Right atrium auricular region (tissue), 2 donors: ENCODE measurements around the gene CERT1. TPM values are rescaled to one million over a fixed set of nuclear protein-coding genes. Genes with fewer than 3 reads are reported as not detected.
"Not testable (repeated sequence)": the region's sequence is repeated elsewhere in the genome, so short reads cannot be mapped to it uniquely, and the experiment has no call there.

Experiments used
- DNase-seq: peaks from one replicate; pipeline ENCODE4 v3.0.0-alpha.2; 2019; ENCODE audit warnings: low spot score
- H3K27ac ChIP-seq, 2 donors: fragments of 200-600 bp; sonication (generic); 1 replicate in 1 of 2; 2 replicates in 1 of 2; pipeline ENCODE4 v1.5.1; 2016 to 2019
- H3K27me3 ChIP-seq, 2 donors: fragments of 200-600 bp; sonication (generic); one replicate each; pipeline versions ENCODE4 v1.5.1 to v1.6.0; 2017 to 2019
- H3K36me3 ChIP-seq: fragments of 200-600 bp; sonication (generic); one replicate; pipeline ENCODE4 v1.5.1; 2016
- H3K4me1 ChIP-seq, 2 donors: fragments of 200-600 bp; sonication (generic); one replicate each; pipeline versions ENCODE4 v1.5.1 to v1.6.0; 2017 to 2019
- H3K4me3 ChIP-seq, 2 donors: fragments of 200-600 bp; sonication (generic); 1 replicate in 1 of 2; 2 replicates in 1 of 2; pipeline ENCODE4 v1.5.1; 2017 to 2019; ENCODE audit warnings: mild to moderate bottlenecking in 1 of 2, moderate library complexity in 1 of 2
- H3K9me3 ChIP-seq, 2 donors: fragments of 200-600 bp; sonication (generic); one replicate each; pipeline ENCODE4 v1.5.1; 2019
- total RNA-seq, 2 donors: library from RNA; depleted of rRNA; stranded (reverse); fragments of >200 nt; gene quantifications; one replicate each; pipeline ENCODE4 v1.1.0, GENCODE V29; 2016
- TF ChIP-seq, protein P1 (sequence below), 2 donors: fragments of 200-600 bp; sonication (generic); IDR thresholded peaks; one replicate each; pipeline ENCODE4 v1.5.1; 2019; ENCODE audit warnings: antibody characterized with exemption in 2 of 2

The CERT1 gene
- total RNA-seq, 2 donors from 2014 or later: 12.3 to 12.6 TPM

DNA sequence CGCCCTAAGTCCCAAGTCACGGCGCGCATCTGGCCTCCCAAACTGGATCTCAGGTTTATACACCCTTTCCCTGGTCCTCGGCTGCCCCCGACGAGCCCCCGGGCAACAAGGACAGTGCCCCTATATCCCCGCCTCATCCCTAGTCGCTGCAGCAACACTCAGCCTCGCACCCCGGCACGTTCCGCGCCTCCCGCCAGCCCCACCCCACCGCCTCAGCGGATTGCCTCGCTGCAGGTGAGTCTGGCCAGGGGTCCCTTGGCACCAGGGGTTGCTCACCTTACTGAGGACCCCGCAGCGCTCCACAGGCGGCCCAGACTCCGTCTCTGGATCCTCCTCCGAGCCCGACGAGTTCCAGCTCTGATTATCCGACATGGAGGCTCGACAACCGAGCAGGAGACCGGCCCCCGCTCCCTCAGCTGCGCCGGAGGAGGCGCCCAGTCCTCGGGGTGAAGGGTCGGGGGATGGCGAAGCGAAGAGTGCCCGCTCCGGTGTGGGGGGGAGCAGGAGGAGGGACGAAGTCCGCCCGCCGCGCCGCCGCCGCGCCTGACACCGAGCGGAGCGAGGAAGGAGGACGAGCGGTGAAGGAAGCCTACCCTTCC, 494 bp downstream of the CERT1 start:
- no peaks in the 10 kb centered on the region for H3K36me3 ChIP-seq
- peak; percentile 60 for DNase-seq
- H3K27ac ChIP-seq: peak overlapping the region; percentile 94 to 98
- H3K4me1 ChIP-seq: peaks cover 0 to 36% of the 10 kb centered on the region in 2 donors
- H3K4me3 ChIP-seq: peak overlapping the region; percentile 91 to 95
- H3K27me3 ChIP-seq: no peaks in the 10 kb centered on the region
- TF ChIP-seq, protein P1, sequence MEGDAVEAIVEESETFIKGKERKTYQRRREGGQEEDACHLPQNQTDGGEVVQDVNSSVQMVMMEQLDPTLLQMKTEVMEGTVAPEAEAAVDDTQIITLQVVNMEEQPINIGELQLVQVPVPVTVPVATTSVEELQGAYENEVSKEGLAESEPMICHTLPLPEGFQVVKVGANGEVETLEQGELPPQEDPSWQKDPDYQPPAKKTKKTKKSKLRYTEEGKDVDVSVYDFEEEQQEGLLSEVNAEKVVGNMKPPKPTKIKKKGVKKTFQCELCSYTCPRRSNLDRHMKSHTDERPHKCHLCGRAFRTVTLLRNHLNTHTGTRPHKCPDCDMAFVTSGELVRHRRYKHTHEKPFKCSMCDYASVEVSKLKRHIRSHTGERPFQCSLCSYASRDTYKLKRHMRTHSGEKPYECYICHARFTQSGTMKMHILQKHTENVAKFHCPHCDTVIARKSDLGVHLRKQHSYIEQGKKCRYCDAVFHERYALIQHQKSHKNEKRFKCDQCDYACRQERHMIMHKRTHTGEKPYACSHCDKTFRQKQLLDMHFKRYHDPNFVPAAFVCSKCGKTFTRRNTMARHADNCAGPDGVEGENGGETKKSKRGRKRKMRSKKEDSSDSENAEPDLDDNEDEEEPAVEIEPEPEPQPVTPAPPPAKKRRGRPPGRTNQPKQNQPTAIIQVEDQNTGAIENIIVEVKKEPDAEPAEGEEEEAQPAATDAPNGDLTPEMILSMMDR (IDR thresholded peaks at IDR 0.05): no peak
- H3K9me3 ChIP-seq: no peaks in the 10 kb centered on the region

DNA sequence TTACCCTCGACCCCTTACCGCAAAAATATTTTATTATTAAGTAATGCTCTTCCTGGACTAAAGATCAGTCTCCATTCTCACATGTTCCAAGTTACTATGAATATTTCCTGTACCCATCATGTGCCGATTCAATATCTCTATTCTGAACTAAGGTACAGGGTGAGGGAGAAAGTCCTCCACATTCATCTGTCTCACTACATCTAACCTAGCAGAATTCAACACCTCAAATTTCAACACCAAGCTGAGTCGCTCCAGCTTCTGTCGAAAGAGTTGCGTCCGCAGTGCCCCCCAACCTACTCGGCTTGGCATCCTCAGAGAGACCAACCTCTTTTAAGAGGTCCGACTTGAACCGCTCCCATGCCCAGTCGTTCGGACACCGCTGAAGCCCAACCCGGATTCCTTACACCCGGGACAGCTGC, 1.0 kb downstream of the CERT1 start:
- H3K9me3 ChIP-seq: no peaks in the 10 kb centered on the region
- TF ChIP-seq, protein P1 (IDR thresholded peaks at IDR 0.05): no peak
- no peaks in the 10 kb centered on the region for H3K27me3 ChIP-seq
- H3K4me1 ChIP-seq: peaks cover 0 to 36% of the 10 kb centered on the region in 2 donors
- peak overlapping the region; percentile 94 to 98 for H3K27ac ChIP-seq
- DNase-seq: no peak
- H3K4me3 ChIP-seq: peak overlapping the region; percentile 91 to 95
- no peaks in the 10 kb centered on the region for H3K36me3 ChIP-seq

DNA sequence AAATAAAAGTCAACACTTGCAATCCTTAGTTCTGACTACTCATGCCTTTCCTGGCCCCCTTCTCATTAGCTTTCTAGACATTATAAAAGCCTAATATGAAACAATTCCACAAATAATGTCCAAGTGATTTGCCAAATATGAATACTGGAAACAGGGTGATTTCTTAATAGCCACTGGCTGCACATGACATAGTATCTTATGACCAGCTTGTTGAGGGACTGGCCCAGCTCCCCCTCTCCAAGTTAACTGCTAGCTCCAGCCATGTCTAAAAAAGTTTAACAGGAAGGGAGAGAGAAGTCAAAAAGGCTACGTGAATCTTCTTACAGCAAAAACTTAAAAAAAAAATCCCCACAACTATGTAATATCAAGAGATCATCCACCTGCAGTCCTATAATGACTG, 1.5 kb downstream of the CERT1 start:
- H3K27ac ChIP-seq: peak overlapping the region in 1 of 2 donors; percentile 94
- H3K36me3 ChIP-seq: no peaks in the 10 kb centered on the region
- DNase-seq: no peak
- peak overlapping the region; percentile 91 to 95 for H3K4me3 ChIP-seq
- no peaks in the 10 kb centered on the region for H3K27me3 ChIP-seq
- peaks cover 0 to 36% of the 10 kb centered on the region in 2 donors for H3K4me1 ChIP-seq
- H3K9me3 ChIP-seq: no peaks in the 10 kb centered on the region
- TF ChIP-seq, protein P1 (IDR thresholded peaks at IDR 0.05): no peak

DNA sequence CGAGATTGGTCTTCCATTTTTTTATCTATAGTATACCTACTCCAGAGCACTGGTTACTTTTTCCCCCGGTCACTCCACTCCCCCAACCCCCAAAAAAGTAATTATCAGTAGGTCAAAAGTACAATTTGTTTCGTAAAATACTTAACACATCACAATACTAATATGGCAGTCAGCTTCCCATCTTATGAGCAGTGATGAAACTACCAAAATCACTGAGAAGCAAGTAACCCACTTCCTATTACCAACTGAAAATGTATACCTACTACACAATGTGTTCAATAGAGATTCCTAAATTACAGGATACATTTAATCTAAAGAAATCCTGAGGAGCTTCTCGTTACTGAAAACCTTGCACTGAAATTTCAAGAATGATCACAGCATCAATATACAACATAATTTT, 1.9 kb downstream of the CERT1 start:
- no peak overlapping the region for H3K27ac ChIP-seq
- no peaks in the 10 kb centered on the region for H3K9me3 ChIP-seq
- H3K27me3 ChIP-seq: no peaks in the 10 kb centered on the region
- peak overlapping the region in 1 of 2 donors; percentile 91 for H3K4me3 ChIP-seq
- no peak for DNase-seq
- no peaks in the 10 kb centered on the region for H3K36me3 ChIP-seq
- TF ChIP-seq, protein P1 (IDR thresholded peaks at IDR 0.05): no peak
- peaks cover 0 to 36% of the 10 kb centered on the region in 2 donors for H3K4me1 ChIP-seq

DNA sequence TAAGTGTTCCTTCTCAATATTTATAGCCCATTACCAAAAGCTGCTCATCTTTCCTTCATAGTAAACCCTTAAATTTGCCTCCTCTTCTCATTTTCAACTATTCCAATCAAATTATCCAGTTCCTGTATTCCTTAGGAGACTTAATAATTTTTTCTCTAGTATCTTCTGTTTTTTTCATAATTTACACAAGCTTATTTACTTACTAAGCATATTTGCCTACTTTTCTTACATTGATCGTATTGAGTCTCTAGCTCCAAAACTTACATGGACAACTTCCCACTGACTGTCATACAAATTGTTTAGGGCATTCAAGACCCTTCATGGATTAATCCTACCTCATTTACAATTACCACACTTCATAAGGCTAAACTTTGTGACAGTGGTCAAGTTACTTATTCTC, 3.6 kb downstream of the CERT1 start:
- Histone ChIP-seq H3K9me3 (no peaks in the 10 kb centered on the region), H3K4me1 (peaks cover 0 to 25% of the 10 kb centered on the region in 2 donors), H3K27ac (no peak overlapping the region), H3K27me3 (no peaks in the 10 kb centered on the region), H3K36me3 (no peaks in the 10 kb centered on the region), H3K4me3 (no peak overlapping the region)
- DNase-seq: no peak
- TF ChIP-seq, protein P1 (IDR thresholded peaks at IDR 0.05): no peak

DNA sequence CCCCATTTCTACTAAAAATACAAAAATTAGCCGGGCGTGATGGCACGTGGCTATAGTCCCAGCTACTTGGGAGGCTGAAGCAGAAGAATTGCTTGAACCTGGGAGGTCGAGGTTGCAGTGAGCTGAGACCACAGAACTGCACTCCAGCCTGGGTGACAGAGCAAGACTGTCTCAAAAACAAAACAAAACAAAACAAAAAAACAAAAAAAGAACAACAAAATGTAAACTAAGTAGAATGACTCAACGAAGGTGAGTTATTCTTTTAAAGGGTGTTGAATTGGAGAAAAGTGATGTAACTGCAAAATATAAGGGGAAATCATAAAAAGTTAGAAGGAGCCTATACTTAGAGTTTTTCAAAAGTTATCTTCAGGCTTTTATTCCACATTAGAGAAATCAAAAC, 6.3 kb downstream of the CERT1 start:
- not testable (repeated sequence) for DNase-seq, H3K9me3 ChIP-seq, H3K4me3 ChIP-seq, H3K36me3 ChIP-seq, H3K27ac ChIP-seq, H3K27me3 ChIP-seq
- peaks cover 0 to 17% of the 10 kb centered on the region in 2 donors for H3K4me1 ChIP-seq

DNA sequence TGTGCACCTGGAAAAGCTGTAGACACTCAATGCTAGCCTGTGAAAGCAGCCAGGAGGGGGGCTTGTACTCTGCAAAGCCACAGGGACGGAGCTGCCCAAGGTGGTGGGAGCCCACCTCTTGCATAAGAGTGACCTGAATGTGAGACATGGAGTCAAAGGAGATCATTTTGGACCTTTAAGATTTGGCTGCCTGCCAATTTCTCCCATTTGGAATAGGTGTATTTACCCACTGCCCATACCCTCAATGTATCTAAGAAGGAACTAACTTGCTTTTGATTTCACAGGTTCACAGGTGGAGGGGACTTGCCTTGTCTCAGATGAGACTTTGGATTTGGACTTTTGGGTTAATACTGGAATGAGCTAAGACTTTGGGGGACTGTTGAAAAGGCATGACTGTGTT, 12.6 kb downstream of the CERT1 start:
- not testable (repeated sequence) for H3K4me3 ChIP-seq, DNase-seq, H3K36me3 ChIP-seq, H3K27me3 ChIP-seq, H3K4me1 ChIP-seq, H3K9me3 ChIP-seq, H3K27ac ChIP-seq
